CD4-positive, alpha-beta T cell treated with Interleukin-4 for 1 hour (primary cell): ENCODE measurements around the gene DLGAP1.

Experiments
- DNase-seq, 2 donors: peaks; one replicate each; pipeline ENCODE4 v3.0.0-alpha.2; 2020 to 2022

DLGAP1 gene

DNA sequence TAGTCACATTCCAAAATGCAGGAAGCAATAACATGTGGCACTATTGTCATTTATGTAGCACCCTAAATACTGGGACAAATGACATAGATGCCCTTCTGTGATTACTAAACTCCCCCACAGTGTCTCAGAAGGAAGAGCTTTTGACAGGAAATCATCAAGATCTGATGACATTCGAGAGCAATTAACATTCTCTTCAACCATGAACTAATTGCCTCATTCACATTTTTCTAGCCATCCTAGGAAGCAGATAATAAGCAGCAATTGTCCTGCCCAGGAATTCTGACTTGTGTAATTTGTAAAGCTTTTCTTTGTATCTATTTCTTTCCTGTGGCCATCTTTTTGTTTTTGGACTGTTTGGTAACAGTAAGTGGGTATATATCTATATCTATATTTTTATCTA, 712.6 kb downstream of the DLGAP1 start:
- DNase-seq: no peak

DNA sequence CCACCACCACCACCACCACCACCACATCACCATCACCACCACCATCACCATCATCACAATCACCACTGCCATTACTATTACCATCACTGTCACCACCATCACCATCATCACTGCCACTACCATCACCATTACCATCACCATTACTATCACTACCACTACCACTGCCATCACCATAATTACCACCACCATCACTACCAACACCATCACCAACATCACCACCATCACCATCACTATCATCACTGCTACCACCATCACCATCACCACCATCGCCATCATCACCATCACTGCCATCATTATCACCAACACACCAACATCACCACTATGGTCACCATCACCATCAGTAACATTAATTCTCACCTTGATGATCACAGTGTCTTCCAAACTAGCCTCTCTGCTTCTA, 713.8 kb downstream of the DLGAP1 start:
- no peak for DNase-seq

DNA sequence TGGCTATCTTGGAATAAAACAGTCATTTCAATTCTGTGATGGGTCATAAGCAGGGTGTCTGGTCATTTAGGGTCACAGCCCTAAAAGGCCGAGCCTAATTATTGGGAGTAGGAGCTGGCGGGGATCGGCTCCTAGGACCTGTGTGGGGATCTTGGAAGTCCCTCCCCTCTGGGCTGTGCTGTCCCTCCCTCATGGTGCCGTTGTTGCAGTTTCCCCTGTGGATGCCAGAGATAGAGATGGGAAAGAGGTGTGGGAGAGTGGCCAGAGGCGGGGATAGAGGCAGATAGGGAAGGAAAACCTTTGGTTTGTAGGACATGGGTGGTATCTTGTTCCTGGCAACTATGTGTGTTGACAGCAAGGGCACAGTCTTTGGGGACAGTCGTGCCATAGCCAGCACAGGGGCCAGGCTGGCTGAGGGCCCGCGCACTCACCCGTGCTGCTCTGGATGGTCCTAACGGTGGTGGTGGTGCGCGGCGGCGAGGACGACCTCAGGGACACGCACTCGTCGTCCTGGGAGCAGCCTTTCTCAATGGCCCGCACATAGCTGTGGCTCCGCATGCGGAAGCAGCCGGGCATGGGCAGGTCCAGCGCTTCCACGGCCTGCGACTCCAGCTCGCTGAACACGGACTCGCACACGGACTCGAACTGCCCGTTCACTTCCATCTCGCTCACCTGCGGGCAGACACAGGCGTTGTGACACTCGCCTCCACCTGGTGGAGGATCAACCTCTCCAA, 726.2 kb downstream of the DLGAP1 start:
- DNase-seq: no peak

DNA sequence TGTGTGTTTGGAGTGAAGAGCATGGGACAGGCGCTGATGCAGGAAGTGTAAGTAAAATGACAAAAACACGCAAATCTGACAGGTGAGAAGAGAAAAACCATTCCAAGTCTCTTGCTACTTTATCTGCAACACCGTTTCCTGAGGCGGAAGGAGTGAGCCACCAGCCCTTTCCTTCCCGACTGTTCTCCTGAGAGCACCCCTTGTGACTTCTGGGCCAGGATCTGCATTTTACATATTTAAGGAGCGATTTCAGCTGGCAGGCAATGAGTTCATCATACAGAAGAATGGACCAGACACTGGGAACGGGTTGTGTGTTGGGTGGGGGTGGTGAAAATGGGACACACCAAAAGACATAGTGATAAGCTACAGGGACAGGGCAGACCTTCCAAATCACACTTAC, 727.8 kb downstream of the DLGAP1 start:
- DNase-seq: no peak

DNA sequence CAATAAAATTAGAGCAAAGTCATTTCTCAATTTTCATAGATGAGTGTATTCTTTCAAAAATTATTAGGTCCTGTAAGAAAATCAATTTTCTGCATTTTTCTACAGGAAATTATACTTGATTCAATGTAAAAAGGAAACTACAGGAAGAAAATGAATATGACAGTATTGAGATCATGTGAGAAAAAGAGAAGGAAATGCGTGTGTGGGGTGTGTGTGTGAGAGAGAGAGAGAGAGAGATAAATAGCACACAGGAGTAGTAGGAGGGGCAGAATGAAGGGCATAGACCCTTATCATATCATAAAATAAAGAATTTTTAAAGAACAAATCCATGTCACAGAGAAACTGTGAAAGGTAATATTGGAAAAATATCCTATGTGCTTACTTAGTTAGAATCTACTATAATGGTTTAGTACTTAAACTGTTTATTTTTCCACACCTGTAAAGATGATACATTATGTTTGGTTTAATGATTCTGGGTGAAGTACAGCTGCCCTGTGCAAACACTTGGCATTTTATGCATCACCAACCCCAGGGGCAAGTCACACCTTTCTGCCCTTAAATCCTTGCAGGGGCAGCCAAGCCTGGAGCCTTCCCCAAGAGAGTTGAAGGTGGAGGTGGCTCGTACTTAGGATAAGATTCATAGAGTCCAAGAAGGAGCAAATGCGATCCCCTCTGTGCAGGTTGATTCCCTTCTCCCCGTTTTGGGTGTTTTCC, 728.7 kb downstream of the DLGAP1 start:
- no peak for DNase-seq

DNA sequence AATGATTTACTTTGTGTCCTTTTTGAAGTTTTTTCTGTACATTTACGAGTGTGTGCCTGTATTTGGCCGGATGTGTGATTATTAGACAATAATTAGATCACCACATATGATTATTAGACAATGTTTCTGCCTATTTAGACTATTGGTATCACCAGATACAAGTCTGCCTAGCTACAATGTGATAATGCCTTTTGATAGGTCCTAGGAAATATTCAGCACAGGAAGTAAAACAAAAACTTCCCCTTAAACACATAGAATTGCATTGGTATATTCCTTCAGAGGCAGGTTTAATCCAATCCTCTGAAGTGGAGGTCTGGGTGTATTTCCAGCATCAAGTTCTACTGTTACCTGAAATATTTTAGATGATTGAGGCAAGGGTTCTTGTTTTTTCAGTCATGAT, 730.0 kb downstream of the DLGAP1 start:
- DNase-seq: no peak

GRCh38 chr18:3723554-3723953, 731.6 kb downstream of the DLGAP1 start:
- DNase-seq: no peak

GRCh38 chr18:3722649-3723433, 732.3 kb downstream of the DLGAP1 start:
- DNase-seq: no peak

GRCh38 chr18:3721771-3722648, 733.1 kb downstream of the DLGAP1 start:
- DNase-seq: no peak

DNA sequence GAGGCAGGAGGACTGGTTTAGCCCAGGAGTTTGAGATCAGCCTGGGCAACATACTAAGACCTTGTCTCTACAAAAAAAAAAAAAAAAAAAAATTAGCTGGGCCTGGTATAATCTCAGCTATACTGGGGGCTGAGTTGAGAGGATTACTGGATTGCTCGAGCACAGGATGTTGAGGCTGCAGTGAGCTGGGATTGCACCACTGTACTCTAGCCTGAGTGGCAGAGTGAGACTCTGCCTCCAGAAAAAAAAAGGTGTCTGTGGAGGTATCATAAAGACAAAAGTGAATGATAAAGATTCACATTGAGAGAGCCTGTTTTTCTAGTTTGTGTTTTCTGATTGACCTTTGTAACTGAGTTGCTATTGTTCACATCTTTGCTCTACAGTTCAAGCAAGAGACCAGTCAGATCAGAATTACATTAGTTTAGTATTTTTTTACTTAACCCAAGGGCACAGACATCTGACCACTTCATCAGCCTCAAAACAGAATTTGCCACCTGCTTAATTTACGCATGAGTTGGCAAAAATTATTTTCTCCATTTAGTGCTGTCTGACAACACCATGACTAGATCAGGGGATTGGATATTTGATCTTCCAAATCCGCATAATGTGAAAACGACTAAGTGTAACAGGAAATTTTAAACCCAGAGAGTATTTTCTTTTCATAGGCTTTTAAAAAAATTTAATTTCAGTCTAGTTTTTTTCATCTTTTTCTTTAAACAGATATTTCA, 734.1 kb downstream of the DLGAP1 start:
- no peak for DNase-seq

DNA sequence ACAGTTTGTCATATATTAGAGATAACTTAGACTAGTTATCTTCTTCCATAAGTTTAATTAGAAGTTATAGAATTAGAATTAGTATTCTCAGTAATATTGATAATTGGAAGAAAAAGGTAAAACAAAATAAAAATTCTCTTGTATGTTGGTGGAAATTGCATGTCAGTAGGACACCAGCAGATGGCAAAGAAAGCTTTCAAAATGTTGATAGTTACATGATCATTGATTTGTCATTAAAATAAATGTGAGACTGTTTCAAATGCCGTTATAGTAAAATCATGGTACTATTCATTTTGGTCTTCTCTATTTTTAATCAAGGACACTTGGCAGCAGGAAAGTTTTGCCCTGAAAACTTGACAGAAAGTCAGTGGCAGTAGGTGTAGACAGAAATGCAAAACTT, 734.9 kb downstream of the DLGAP1 start:
- no peak for DNase-seq

DNA sequence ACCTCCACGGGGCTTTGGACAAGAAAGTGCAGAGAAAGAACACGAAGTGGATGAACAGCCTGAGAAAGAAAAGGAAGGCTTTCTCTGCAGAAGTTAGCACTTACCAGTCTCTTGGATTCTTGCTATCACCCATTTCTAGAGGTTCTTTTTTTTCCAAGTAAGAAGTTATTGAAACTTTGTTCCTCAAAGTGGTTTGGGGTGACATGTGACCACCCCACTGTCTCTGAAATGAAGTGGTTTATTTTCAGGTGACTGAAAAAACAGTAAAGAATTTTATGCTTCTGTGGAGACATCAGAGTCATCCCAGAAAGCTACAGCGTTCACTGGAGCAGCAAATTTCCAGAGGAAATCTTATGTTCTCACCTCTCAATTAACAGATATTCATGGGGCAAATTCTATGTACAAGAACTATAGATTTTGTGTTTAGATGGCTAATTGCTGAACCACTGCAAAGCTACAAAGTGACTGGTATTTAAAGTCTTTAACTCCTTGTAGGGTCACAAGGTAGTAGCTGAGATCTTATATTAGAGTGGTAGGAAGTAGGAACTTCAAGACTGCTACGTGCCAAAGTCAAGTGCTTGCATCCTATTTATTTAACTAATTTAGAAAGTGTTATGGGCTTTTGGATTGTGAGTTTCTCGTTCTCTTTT, 737.6 kb downstream of the DLGAP1 start:
- no peak for DNase-seq

DNA sequence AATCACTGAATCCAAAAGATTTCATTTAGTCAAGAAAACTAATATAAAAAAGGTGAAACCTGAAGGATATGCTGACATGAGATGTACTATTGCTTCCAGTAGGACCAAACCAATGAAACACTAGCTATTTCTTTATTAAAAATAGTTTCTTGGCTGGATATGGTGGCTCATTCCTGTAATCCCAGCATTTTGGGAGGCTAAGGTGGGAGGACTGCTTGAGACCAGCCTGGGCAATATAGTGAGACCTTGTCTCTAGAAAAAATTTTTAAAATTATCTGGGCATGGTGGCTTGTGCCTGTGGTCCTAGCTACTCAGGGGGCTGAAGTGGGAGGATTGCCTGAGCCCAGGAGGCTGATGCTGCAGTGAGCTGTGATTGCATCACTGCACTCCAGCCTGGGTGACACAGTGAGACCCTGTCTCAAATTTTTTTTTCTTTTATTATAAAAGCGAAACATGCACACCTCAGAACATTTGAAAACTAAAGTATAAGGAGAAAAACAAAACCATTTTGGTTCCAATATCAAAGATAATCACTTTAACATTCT, 738.9 kb downstream of the DLGAP1 start:
- DNase-seq: no peak

GRCh38 chr18:3715231-3716080, 739.7 kb downstream of the DLGAP1 start:
- DNase-seq: no peak

DNA sequence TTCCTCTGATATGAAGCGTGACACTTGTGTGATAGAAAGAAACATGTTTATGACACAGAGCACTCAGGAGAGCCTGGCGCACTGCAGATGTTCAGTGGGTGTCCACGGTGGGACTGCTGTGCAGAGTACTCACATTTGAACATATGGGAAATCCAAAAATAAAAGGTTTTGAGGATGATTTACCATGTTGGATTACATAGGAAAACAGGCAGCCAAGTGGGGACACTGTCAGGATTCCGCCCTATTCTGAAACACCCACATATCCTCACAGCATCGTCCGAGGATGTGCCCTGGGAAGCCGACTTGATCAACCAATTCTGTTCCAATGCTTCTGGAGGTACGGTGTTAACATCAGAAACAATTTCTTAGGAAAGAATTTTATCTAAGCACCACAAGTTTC, 741.4 kb downstream of the DLGAP1 start:
- no peak for DNase-seq

GRCh38 chr18:3713166-3713565, 741.9 kb downstream of the DLGAP1 start:
- no peak for DNase-seq

- no peak for DNase-seq
These were observed 742.6 kb downstream of the DLGAP1 start for GRCh38 chr18:3712491-3712890.

DNA sequence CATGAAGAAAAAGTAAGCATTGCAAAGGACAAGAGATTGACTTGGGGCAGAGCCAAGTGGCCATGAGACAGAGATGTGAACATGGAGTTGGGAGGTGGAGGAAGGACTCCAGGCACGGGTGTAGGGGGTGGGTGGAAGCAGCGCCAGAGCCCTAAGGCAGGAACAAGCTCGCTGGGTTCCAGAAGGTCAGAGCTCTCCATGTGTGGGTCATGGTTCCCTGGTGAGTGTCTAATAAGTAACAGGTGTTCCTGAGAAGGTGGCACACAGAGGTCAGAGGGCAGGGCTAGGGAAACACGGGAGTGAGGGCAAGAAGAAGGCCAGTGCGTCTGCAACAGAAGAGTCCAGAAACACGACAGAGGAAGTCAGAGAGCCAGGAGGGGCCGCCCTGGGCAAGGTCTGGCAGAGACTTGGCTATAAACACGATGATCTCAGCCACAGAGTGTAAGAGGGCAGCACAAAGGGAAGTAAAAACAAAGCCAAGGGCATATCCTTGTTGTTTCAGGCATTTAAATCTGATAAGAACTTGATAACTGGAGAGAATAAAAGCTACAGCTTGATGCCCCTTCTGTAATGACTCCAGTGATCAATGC, 744.3 kb downstream of the DLGAP1 start:
- peak in 1 of 2 donors; percentile 45 for DNase-seq

- no peak for DNase-seq
These were observed 745.9 kb downstream of the DLGAP1 start for GRCh38 chr18:3709205-3709604.
